NCI-H82 treated with DMSO at 0.1 percent for 48 hours (cell line): Measurements from ENCODE around the gene FRMD4A.

Experiments used
- DNase-seq: peaks from one replicate; lab custom pipeline; 2025; ENCODE audit not compliant: unreplicated experiment; lab: John Stamatoyannopoulos, UW

Gene FRMD4A

DNA sequence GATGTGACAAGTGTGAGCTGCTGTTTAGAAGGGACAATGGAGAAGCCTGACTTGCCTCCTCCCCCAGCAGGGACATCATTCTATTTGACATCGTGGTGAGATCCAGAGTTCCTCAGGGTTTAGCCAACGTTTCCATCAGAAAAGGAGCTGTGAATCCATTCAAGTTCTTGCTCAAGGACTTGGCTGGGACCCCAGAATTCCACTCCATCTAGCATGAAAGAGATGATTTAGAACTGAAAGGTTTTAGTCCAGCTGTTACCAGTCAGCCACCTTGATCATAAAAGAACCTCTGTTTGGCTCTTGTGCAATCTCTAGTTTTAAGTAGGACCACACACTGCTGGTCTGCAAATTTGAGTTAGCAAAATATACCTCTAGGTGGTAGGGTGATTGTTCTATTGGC is 337.6 kb downstream of the FRMD4A start:
- DNase-seq, result no peak

GRCh38 chr10:13991353-13991752 is 339.4 kb downstream of the FRMD4A start:
- no peak for DNase-seq

GRCh38 chr10:13990946-13991345 is 339.8 kb downstream of the FRMD4A start:
- no peak for DNase-seq

GRCh38 chr10:13990392-13990805 is 340.3 kb downstream of the FRMD4A start:
- DNase-seq, result no peak

GRCh38 chr10:13989616-13990015 is 341.1 kb downstream of the FRMD4A start:
- no peak for DNase-seq

DNA sequence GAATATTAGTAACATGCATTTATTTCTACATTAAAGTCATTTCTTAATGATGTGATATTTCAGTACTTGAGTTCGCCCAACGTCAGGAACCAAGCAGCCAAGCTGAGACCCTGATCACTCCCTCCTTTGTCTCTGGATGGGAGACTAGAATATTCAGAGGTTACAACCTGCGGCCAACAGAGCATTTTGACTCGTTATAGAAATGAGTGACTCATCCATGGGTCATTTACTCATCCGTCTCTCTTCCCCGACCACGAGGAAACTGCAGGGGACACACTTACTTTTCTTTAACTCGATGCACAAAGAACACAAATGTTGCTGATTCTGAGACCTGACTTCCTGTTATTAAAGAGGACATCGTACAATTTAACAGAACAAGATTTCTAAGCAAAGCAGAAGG is 343.3 kb downstream of the FRMD4A start:
- no peak for DNase-seq

GRCh38 chr10:13984647-13985155 is 346.0 kb downstream of the FRMD4A start:
- DNase-seq, result no peak

GRCh38 chr10:13983035-13983434 is 347.7 kb downstream of the FRMD4A start:
- no peak for DNase-seq

- DNase-seq, result no peak
Measured at GRCh38 chr10:13978533-13979115, 352.1 kb downstream of the FRMD4A start.

DNA sequence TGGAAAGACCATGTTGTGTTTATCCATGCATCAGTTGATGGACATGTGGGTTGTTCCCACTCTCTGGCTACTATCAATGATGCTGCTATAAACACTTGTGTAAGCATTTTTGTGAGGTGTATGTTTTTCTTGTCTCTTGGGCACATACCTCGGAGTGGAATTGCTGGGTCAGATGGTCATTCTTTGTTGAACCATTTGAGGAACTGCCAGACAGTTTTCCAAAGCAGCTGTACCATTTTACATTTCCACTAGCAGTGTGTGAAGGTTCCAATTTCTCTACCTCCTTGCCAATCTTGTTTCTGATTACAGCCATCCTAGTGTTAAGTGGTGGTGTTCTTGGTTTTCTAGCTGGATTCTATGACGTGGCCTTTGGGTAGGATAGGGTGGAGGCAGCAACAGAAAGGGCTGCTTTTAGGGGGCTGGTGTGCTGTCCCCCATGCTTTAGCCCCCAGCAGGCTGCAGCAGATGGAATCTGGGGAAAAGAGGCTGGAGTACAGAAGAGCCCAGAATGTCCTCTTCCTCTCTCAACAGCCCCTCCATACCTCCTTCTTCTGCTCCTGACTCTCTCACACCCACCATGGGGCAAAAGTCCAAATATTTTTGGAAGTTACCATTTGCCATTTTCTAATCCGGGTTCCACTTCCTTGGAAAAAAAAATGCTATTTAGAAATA is 352.7 kb downstream of the FRMD4A start:
- DNase-seq, result no peak

GRCh38 chr10:13973742-13974141 is 357.0 kb downstream of the FRMD4A start:
- no peak for DNase-seq

- no peak for DNase-seq
Measured at GRCh38 chr10:13972609-13973008, 358.1 kb downstream of the FRMD4A start.

- peak; percentile 63 for DNase-seq
Measured at GRCh38 chr10:13971601-13972475, 358.9 kb downstream of the FRMD4A start.

DNA sequence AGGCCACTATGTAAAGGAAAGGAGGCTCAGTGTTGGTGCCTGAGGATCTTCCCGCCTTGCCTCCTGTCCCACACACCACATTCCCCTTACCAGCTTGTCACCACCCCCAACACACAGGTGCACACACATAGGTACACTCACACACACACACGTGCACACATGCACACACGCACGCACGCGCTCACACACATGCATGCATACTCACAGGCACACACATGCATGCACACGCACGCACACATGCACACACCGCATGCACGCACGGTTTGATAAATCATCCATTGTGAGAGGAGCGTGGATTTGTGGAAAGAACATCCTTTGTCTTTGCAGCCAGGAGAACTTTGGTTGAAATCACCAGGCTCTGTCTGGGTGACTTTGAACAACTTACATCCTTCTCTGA is 359.8 kb downstream of the FRMD4A start:
- DNase-seq, result no peak

DNA sequence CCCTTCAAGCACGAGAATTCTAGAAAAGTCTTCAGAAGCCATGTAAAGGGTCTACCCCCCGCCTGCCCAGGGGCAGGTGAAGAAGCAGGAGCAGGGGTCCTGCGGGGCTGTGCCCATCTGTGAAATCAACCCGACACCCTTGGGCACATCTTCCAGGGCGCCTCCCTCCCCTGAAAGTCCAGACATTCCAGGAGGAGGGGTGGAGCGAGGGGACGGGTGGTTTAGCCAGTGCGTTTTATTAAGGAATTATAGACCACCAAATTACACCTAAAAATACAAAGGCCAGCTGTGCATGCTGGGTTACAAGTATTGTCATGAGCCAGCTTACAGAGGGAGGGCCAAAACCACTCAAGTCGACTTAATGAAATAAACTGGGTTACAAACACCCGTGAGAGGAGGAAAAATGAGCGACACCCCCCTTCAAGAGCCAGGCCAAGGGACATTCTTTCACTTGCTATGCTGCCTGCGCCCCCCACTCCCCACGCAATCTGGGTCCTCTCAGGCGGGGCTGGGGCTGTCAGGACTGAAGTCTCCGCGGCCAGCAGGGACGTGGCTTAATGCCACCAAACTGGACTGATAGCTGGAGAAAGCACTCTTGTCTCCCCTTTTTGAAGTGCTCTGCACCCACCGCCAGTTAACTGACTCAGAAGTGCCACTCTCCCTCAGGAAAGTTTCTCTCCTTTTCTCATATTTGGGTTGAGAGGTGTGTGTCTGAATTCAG is 360.3 kb downstream of the FRMD4A start:
- no peak for DNase-seq

DNA sequence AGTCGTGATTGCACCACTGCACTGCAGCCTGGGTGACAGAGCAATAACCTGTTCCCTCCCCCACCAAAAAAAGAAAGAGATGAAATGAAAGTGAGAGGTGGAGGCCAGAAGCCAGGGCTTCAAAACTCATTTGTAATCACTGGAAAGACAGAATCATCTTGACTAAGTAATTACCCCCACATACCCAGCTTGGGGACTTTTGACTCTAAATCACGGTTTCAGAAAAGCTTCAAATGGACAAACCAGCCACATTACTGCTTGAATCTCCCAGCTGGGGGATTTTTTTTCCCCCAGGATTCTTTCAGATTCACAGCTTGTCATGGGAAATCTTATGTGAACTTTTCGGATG is 361.0 kb downstream of the FRMD4A start:
- no peak for DNase-seq

GRCh38 chr10:13969118-13969791 is 361.5 kb downstream of the FRMD4A start:
- DNase-seq, result no peak

DNA sequence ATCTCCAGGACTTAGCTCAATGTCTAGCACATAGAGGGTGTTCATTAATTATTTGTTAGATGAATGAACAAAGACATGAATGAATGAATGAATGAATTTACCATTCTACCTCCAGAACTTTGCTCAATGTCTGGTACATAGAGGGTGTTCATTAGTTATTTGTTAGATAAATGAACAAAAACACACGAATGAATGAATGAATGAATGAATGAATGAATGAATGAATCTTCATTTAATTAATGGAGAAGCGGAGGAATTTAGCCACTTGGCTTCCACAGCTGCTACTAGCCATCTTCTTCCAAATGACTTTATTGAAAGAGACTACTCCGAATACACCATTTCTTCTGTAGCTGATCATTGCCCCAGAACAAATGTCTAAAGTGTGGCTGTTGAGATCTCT is 368.9 kb downstream of the FRMD4A start:
- no peak for DNase-seq

DNA sequence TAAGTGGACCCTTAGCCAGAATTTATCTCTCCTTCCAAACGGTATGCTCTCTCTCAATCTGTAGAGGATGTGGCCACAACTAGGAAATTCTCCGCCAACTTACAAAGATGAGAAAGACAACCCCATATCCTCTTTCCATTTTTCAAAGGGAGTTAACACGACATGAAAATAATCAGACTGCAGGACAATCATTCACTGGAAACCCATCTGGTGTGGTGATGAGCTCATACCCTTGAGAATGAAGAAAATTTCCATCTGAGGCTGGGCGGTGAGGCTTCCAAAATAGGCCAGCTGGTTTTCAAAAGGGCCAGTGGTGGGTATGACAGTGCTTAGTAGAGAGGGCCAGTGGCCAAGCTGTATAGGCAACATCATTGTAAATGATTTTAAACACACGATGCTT is 369.6 kb downstream of the FRMD4A start:
- DNase-seq, result no peak

- DNase-seq, result no peak
Measured at GRCh38 chr10:13960603-13961002, 370.1 kb downstream of the FRMD4A start.
